Measurements from ENCODE around the gene SLC22A3. TPM values are rescaled to one million over a fixed set of nuclear protein-coding genes. Genes with fewer than 3 reads are reported as not detected.

The SLC22A3 gene
- total and polyA plus RNA-seq, 2 of the 4 experiments (the other 2 are of a cell fraction), result not detected

DNA sequence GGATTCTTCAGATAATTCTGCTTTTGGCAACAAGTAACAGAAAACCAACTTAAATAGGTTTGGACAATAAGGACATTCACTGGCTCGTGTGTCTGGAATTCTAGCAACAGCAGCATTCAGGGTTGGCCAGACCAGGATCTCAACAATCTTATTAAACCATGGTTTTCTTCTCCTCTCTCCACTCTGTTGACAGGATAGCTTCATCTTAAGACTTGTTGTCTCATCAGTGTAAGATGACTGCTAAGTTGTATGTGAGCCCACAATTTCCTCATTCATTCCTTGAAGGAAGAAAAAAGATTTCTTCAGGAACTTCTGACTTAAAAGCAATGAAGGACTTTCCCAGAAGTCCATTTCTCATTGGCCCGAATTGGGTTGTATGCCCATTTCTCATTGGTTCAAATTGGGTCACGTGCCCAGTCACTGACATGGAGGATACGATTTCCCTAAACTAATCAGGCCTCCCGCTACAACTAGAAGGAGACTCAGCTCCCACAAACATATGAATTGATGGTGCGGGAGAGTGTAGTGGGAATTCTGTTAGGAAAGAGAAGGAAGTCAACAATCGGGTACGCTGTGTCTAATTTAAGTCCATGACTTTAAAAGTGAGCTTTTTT is 83.7 kb downstream of the SLC22A3 start:
- no TSS peak for BruUV-seq (replicated peaks)
- no peak overlapping the region for H2BK120ac ChIP-seq (ENCODE audit: low read depth, low read length)
- no peak overlapping the region for H2AFZ ChIP-seq (replicated peaks; ENCODE audit: low read length, poor library complexity)
- in situ Hi-C loops (cut with MboI; ENCODE audit: low sequenced_read_pairs) (no loop called here), dilution Hi-C loops (cut with HindIII; ENCODE audit: low sequenced_read_pairs, unreplicated experiment) (no loop called here), intact Hi-C loops (cut with micrococcal nuclease) (no loop called here)
- no peaks in the 10 kb centered on the region for H3K27me3 ChIP-seq (ENCODE audit: control insufficient read depth, insufficient read depth, low read length)
- no peak overlapping the region for H4K8ac ChIP-seq (ENCODE audit: low read depth in 2 of 2, low read length in 2 of 2)
- no CpG with 5 or more reads among the region's 8 CpGs for WGBS, 2 experiments (ENCODE audit: extremely low coverage in 2 of 2, insufficient read length in 1 of 2)
- H2BK5ac ChIP-seq (ENCODE audit: low read depth, low read length, poor library complexity, severe bottlenecking), result no peak overlapping the region
- H3K4me2 ChIP-seq (ENCODE audit: low read depth, low read length), result 0 out of 2 replicates have a peak overlapping the region, but pooled peaks have one; percentile 24
- no peak overlapping the region for H3K14ac ChIP-seq (replicated peaks; ENCODE audit: low read depth, low read length)
- peak overlapping the region; percentile 52; the same call in 1 of the 2 replicates for H4K5ac ChIP-seq (ENCODE audit: low read depth, low read length)
- no peak for TF ChIP-seq MAZ (IDR thresholded peaks at IDR 0.05; ENCODE audit: borderline replicate concordance, low read depth, low read length)
- TF ChIP-seq NFE2L2 (IDR thresholded peaks at IDR 0.05; ENCODE audit: low read depth, low read length), result no peak
- TF ChIP-seq, protein P1, sequence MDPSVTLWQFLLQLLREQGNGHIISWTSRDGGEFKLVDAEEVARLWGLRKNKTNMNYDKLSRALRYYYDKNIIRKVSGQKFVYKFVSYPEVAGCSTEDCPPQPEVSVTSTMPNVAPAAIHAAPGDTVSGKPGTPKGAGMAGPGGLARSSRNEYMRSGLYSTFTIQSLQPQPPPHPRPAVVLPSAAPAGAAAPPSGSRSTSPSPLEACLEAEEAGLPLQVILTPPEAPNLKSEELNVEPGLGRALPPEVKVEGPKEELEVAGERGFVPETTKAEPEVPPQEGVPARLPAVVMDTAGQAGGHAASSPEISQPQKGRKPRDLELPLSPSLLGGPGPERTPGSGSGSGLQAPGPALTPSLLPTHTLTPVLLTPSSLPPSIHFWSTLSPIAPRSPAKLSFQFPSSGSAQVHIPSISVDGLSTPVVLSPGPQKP (IDR thresholded peaks at IDR 0.05; ENCODE audit: borderline replicate concordance, low read depth, low read length), result no peak
- TF ChIP-seq RAD21 (IDR thresholded peaks at IDR 0.05; ENCODE audit: low read length), result no peak
- TF ChIP-seq, protein P2, sequence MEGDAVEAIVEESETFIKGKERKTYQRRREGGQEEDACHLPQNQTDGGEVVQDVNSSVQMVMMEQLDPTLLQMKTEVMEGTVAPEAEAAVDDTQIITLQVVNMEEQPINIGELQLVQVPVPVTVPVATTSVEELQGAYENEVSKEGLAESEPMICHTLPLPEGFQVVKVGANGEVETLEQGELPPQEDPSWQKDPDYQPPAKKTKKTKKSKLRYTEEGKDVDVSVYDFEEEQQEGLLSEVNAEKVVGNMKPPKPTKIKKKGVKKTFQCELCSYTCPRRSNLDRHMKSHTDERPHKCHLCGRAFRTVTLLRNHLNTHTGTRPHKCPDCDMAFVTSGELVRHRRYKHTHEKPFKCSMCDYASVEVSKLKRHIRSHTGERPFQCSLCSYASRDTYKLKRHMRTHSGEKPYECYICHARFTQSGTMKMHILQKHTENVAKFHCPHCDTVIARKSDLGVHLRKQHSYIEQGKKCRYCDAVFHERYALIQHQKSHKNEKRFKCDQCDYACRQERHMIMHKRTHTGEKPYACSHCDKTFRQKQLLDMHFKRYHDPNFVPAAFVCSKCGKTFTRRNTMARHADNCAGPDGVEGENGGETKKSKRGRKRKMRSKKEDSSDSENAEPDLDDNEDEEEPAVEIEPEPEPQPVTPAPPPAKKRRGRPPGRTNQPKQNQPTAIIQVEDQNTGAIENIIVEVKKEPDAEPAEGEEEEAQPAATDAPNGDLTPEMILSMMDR (conservative IDR thresholded peaks at IDR 0.05; ENCODE audit: low read depth, low read length), result no peak
- no peaks in the 10 kb centered on the region for H4K20me1 ChIP-seq (ENCODE audit: insufficient read depth, low read length)
- H3K79me1 ChIP-seq (ENCODE audit: low read depth in 1 of 2, low read length in 2 of 2), result no peaks in the 10 kb centered on the region
- H3K4me1 ChIP-seq (ENCODE audit: control insufficient read depth, insufficient read depth, low read length), result peaks cover 4% of the 10 kb centered on the region; the same call in 1 of the 2 replicates
- peak overlapping the region; percentile 68; the same call in 1 of the 2 replicates for H3K27ac ChIP-seq (ENCODE audit: insufficient read depth, low read length)
- H3K9me1 ChIP-seq (ENCODE audit: insufficient read depth, low read length), result no peaks in the 10 kb centered on the region
- no peak for DNase-seq
- no peak overlapping the region for H2AK5ac ChIP-seq (ENCODE audit: low read depth, low read length)
- no peak overlapping the region for H3K56ac ChIP-seq (ENCODE audit: extremely low read depth, insufficient read depth, low read length)
- H3K4ac ChIP-seq (ENCODE audit: low read depth, low read length), result no peak overlapping the region
- H3K4me3 ChIP-seq (ENCODE audit: insufficient read depth, low read depth, low read length), result no peak overlapping the region
- no peak overlapping the region for H3K23ac ChIP-seq (ENCODE audit: low read depth, low read length)
- no peak overlapping the region for H4K91ac ChIP-seq (ENCODE audit: insufficient read depth, low read depth, low read length)
- no peak overlapping the region for H2BK20ac ChIP-seq (ENCODE audit: low read depth, low read length)
- POLR2A ChIA-PET (ENCODE audit: unreplicated experiment), result no interaction called here
- H3K36me3 ChIP-seq (ENCODE audit: control insufficient read depth, insufficient read depth, low read length), result no peaks in the 10 kb centered on the region
- H3K9ac ChIP-seq (ENCODE audit: low read depth, low read length), result no peak overlapping the region
- H2BK15ac ChIP-seq (ENCODE audit: low read depth, low read length), result no peak overlapping the region
- H3K18ac ChIP-seq (ENCODE audit: low read depth, low read length), result peak overlapping the region; percentile 88
- CTCF ChIA-PET, result no interaction called here
- H3K9me3 ChIP-seq (ENCODE audit: control insufficient read depth, insufficient read depth, low read length), result 0 out of 2 replicates have a peak, but pooled peaks cover 1% of the 10 kb centered on the region
- H2AK9ac ChIP-seq (replicated peaks; ENCODE audit: low read depth, low read length, poor library complexity), result no peak overlapping the region
- no peak for ATAC-seq (ENCODE audit: low read depth)
